Muscle layer of colon (tissue), 2 donors: ENCODE measurements around the gene USH1G.

Source experiments
- H3K27ac ChIP-seq: one replicate; pipeline ENCODE4 v1.7.0; 2013; ENCODE audit warnings: low read depth, mild to moderate bottlenecking, low read length, moderate library complexity
- H3K27me3 ChIP-seq, 2 donors: one replicate each; pipeline ENCODE4 v1.7.0; 2013; ENCODE audit warnings: low read length in 2 of 2, mild to moderate bottlenecking in 2 of 2; ENCODE audit not compliant: insufficient read depth in 2 of 2, control insufficient read depth in 1 of 2
- H3K36me3 ChIP-seq: one replicate; pipeline ENCODE4 v1.7.0; 2013; ENCODE audit warnings: mild to moderate bottlenecking, low read length; ENCODE audit not compliant: insufficient read depth
- H3K4me1 ChIP-seq: one replicate; pipeline ENCODE4 v1.7.0; 2013; ENCODE audit warnings: mild to moderate bottlenecking, low read length; ENCODE audit not compliant: insufficient read depth
- H3K4me3 ChIP-seq, 2 donors: one replicate each; pipeline ENCODE4 v1.7.0; 2013; ENCODE audit warnings: low read length in 2 of 2, low read depth in 1 of 2, mild to moderate bottlenecking in 1 of 2, moderate library complexity in 1 of 2
- H3K9ac ChIP-seq: one replicate; pipeline ENCODE4 v1.7.0; 2013; ENCODE audit warnings: low read length
- H3K9me3 ChIP-seq: one replicate; pipeline ENCODE4 v1.7.0; 2013; ENCODE audit warnings: mild to moderate bottlenecking, low read length
- donor health status: abdominal sarcoma.
- donor health status: Adenocarcinoma of cecum.

The USH1G gene

DNA sequence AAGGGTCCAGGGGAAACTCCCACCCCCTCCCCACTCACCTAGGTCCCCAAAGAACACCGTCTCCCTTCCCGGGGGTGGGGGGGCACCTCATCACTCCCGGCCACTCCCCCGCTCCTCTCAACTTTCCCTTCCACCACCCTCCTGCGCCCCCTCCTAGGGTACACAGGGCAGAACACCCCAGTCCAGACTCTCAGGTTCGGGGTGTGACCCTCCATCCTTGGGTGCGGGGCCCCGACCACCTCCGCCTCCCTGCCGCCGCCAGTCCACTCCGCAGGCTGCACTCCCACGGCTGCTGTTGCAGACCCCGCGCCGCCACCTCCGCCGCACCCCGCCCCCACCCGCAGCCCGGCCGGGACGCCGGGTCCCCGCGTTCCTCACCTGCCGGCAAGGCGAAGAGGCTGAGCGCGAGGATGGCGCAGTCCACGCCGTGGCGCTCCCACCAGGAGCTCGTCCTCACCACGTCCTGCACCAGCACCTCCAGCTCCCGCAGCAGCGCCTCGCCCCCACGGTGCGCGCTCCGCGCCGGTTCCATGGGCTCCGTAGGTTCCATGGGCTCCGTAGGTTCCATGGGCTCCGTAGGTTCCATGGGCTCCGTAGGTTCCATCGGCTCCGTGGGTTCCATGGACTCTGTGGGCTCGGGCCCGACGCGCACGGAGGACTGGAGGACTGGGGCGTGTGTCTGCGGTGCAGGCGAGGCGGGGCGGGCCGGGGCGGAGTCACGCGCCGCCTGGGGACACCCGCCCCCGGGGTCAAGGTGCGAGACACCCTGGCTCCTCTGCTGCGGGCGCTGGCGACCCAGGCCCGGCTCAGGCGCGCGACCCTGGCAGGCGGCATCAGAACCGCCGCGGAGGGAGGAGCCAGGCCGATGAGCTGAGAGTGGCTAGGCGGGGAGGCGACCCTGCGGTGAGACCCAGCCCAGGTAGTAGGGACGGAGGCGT lies 29.8 kb downstream of the USH1G start, which contains the start of gene FADS6:
TSS of gene FADS6 (minus strand) at position 660 of the 938 bp plus-strand sequence. CDS start at position 622, 38 bp downstream.
- no peaks in the 10 kb centered on the region for H3K36me3 ChIP-seq
- no peaks in the 10 kb centered on the region for H3K4me1 ChIP-seq
- peak within 1 kb of the TSS in 1 of 2 donors; percentile 41 for H3K4me3 ChIP-seq
- no peaks in the 10 kb centered on the region for H3K9me3 ChIP-seq
- no peak within 1 kb of the TSS for H3K9ac ChIP-seq
- peaks cover 12 to 49% of the 10 kb centered on the region in 2 donors for H3K27me3 ChIP-seq
- no peak within 1 kb of the TSS for H3K27ac ChIP-seq

DNA sequence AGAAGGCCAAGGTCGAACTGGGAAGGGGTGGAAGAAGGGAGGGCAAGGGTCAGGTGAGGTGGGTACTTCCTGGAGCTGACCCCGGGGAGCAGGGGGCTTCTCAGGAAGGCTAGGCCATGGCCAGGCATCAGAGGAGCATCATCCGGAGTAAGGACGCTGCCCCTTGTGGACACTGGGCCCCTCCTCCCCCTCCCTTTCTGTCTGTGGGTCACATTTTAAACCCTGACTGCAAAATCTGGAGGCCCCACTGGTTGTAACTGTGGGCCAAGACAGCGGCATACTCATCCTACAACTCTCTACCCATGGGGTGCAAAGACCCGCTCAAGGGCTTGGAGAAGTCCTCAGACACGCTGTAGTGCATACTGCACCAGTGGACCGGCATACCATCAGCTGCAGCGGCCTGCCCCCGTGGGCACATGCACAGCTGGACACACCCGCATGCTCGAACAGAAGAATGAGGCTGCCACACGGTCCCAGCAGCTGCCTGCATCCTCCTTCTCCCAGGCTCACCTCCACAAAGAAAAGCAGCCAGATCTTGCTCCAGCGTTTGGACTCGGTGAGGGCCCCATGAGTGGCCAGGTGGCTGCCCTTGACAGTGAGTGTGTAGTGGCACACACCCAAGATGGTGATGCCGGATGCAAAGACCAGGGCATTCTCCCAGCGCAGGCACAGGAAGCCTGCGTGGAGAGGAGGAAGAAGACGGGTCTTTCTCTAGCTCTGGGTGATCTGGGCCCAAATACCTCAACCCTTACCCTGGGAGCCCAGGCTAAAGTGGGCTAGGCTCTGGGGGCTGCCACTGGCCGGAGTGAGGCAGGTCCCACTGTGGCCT lies 30.8 kb downstream of the USH1G start:
- no peaks in the 10 kb centered on the region for H3K9me3 ChIP-seq
- no peaks in the 10 kb centered on the region for H3K4me1 ChIP-seq
- H3K36me3 ChIP-seq, result no peaks in the 10 kb centered on the region
- H3K9ac ChIP-seq, result no peak overlapping the region
- H3K27ac ChIP-seq, result no peak overlapping the region
- no peak overlapping the region for H3K4me3 ChIP-seq
- peaks cover 12 to 49% of the 10 kb centered on the region in 2 donors for H3K27me3 ChIP-seq

DNA sequence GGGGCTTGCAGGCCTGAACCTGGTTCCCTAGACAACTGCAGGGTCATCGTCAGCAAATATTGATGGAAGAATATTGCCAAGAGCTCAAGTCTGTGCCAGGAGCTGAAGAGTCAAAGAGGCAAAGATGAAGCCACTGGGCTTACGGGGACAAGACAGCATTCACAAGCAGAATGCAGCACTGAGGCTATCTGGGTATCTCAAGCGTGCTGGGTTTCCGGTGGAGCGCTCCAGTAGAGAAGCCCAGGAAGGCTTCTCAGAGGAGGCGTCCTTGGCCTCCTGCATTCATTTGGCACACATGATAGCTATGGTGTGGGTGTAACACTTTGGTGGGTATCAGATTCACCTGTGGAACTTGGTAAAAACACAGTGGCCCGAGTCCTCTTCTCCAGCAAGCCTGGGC lies 32.5 kb downstream of the USH1G start:
- no peak overlapping the region for H3K27ac ChIP-seq
- H3K4me1 ChIP-seq, result no peaks in the 10 kb centered on the region
- no peaks in the 10 kb centered on the region for H3K36me3 ChIP-seq
- H3K9ac ChIP-seq, result no peak overlapping the region
- peaks cover 12 to 46% of the 10 kb centered on the region in 2 donors for H3K27me3 ChIP-seq
- no peaks in the 10 kb centered on the region for H3K9me3 ChIP-seq
- no peak overlapping the region for H3K4me3 ChIP-seq

DNA sequence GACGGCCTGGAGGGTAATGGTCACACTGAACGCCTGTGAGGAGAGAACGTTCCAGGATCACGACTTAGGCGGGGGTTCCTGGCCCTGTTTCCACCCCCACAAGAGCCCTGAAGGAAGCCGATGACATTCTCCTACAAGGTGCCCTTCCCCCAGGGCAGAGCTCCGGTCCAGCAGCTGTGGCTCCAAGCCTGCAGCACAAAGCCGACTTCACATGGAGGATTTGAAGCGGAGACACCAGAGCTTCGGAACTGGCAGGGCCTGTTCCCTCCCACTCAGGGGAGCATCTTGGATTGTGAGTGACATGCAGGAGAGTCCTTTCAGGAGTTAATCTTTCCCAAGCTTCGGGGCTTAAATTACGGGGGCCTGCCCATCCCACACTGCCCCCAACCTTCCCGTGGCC lies 34.6 kb downstream of the USH1G start:
- Histone ChIP-seq H3K27ac (no peak overlapping the region), H3K9me3 (no peaks in the 10 kb centered on the region), H3K27me3 (peaks cover 4 to 27% of the 10 kb centered on the region in 2 donors), H3K4me1 (no peaks in the 10 kb centered on the region), H3K36me3 (no peaks in the 10 kb centered on the region), H3K4me3 (no peak overlapping the region), H3K9ac (no peak overlapping the region)

DNA sequence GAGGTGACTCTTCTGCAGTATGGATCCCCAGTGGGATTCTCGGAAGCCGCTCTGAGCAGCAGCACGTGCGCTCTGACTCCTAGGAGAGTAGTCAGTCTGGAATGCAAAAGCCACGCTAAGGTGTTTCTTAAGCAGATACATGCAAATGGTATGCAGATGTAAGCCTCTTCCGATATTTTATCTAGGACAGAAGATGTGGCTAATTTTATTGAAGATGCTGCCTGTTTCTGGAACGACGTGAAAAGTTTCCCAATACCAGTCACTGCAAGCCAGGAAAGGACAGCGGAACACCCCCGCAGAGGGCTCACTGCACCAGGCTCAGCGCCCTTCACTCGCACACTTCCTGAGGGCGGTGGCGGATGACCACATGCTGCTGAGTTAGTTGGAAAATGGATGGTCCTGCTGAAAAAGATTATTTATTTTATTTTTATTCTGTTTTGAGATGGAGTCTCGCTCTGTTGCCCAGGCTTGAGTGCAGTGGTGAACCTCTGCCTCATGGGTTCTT lies 39.8 kb downstream of the USH1G start:
- no peaks in the 10 kb centered on the region for H3K4me1 ChIP-seq
- H3K9ac ChIP-seq, result no peak overlapping the region
- peaks cover 0 to 21% of the 10 kb centered on the region in 2 donors for H3K27me3 ChIP-seq
- H3K27ac ChIP-seq, result no peak overlapping the region
- H3K4me3 ChIP-seq, result no peak overlapping the region
- no peaks in the 10 kb centered on the region for H3K9me3 ChIP-seq
- no peaks in the 10 kb centered on the region for H3K36me3 ChIP-seq

DNA sequence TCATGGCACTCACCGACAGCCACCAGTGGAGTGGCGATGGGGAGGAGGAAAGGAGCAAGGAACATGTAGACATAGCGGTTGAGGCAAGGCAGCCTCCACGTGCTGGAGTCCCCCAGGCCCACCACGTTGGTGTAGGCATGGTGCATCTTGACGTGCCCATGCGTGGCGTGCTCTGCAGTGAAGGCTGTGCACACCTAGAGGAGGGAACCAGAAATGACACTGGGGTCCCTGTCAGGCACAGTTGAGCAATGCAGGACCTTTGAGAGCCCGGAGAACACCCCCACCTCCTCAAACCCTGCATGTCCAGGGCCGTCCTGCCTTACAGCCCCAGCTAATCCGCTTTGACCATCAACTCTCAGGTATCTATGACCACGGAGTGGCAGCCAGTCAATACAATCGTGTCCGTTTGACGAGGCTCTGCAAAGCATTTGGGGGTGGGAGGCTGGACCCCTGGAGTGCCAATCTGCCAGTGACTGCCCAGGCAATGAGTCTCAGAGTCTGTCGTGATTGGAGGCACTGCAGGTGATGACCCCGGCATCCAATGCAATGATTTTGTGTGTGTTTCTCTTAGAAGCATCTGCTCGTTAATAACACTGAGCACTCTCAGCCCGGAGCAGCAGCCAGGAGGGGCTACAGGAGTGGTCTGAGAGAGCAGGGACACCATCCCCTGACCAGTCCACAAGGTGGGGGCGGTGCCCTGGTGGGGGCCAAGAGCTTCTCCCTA lies 40.4 kb downstream of the USH1G start:
- no peaks in the 10 kb centered on the region for H3K4me1 ChIP-seq
- no peaks in the 10 kb centered on the region for H3K9me3 ChIP-seq
- H3K36me3 ChIP-seq, result no peaks in the 10 kb centered on the region
- peaks cover 0 to 26% of the 10 kb centered on the region in 2 donors for H3K27me3 ChIP-seq
- no peak overlapping the region for H3K27ac ChIP-seq
- no peak overlapping the region for H3K9ac ChIP-seq
- H3K4me3 ChIP-seq, result no peak overlapping the region

DNA sequence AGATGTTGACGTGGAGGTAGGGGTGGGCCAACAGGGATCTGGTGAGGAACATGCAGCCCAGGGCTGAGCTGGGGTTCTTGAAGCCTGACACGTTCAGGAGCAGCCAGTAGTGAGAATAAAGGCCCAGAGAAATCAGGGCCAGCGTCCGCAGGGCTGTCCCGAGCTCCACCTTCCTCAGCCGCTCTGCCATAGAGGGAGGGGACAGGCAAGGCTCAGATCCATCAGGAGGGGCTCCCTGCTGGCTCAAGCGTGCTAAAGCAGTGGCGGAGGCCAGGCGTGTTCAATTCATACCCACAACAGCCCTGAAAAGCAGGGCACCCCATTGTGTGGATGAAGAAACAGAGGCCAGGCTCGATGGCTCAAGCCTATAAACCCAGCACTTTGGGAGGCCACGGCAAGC lies 42.0 kb downstream of the USH1G start:
- H3K27ac ChIP-seq, result no peak overlapping the region
- H3K36me3 ChIP-seq, result no peaks in the 10 kb centered on the region

DNA sequence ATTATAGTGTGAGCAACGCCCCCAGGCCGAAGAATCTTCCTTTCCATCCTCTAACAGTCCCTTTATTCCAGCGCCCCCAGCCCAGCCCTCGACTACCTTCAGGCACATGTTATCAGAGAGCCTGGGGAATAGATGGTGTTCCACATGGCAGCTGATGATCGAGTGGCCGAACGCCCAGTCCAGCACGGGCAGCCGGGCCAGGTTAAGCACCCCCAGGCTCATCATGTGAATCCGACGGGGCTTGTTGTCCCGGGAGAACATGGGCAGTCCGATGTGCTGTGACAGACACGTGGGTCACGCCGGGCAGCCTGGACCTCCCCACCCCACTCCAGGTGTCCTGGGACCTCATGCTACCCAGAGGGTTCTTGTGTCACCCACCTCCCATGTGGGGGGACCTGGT lies 43.7 kb downstream of the USH1G start:
- no peak overlapping the region for H3K4me3 ChIP-seq
- no peaks in the 10 kb centered on the region for H3K9me3 ChIP-seq
- peaks cover 0 to 26% of the 10 kb centered on the region in 2 donors for H3K27me3 ChIP-seq
- H3K27ac ChIP-seq, result no peak overlapping the region
- no peaks in the 10 kb centered on the region for H3K36me3 ChIP-seq
- H3K4me1 ChIP-seq, result no peaks in the 10 kb centered on the region
- no peak overlapping the region for H3K9ac ChIP-seq

More for the DNA sequence above, 42.0 kb downstream of the USH1G start:
- H3K27me3 ChIP-seq, result peaks cover 0 to 26% of the 10 kb centered on the region in 2 donors
- H3K4me3 ChIP-seq, result no peak overlapping the region
- no peak overlapping the region for H3K9ac ChIP-seq
- no peaks in the 10 kb centered on the region for H3K9me3 ChIP-seq
- no peaks in the 10 kb centered on the region for H3K4me1 ChIP-seq

DNA sequence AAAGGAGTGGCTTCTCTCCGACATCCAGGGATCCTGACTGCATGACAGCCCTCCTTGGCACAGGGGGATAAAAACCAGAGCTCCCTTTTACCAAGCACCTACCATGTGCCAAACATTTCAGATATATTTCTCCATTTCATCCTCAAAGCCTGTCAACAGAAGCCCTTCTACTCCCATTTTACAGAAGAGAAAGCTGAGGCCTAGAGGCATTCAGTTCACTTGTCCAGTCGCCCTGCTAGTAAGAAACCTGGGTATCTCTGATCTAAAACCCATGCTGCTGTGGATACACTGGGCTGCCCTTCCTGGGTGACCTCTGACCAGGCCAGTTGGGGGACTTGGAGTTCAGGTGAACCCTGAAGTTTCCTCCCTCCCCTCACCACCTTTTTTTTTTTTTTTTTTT lies 44.4 kb downstream of the USH1G start:
- Histone ChIP-seq H3K36me3 (no peaks in the 10 kb centered on the region), H3K9me3 (no peaks in the 10 kb centered on the region), H3K27ac (no peak overlapping the region), H3K4me3 (no peak overlapping the region), H3K9ac (no peak overlapping the region), H3K4me1 (peaks cover 5% of the 10 kb centered on the region), H3K27me3 (peaks cover 0 to 26% of the 10 kb centered on the region in 2 donors)

DNA sequence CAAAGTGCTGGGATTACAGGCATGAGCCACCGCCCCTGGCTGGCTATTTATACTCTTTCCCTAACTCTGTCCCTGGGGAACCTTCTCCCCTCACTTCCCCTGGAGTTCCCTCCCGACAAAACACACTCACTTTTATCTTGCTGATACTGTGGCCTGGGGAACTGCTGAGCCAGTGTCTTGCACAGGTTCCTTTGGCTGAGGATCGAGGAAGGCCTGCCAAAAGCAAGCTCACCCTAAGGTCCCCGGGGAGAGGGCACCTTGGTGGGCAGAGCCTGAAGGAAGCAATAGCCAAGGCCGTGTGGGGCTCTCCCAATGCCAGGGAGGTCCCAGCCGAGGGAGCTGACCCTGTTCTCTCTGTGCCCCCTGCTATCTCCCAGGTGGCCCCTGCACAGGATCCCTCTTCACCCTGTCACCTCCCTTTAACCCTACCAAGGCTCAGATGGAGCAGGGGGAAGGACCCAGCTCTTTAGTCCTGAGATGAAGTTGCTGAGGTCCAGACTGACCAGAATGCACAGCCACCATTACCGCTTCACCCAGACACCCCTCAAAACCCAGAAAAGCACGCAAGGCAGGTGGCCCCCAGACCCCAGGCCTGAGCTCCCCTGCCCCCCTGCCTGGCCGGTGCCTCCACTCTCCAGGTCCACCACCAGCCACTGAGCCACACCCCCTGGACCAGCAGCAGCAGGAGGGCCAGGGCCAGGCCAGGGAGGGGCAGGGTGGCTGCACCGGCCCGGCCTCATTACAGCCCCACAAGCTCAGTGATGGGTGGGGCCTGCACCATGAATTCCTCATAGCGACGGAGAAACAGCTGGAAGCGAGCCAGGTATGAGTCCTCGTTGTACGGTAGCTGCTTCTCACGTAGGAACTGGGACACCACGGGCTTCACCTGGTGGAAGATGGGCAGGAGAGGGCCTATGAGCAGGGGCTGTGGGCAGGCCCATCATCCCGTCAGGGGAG lies 45.2 kb downstream of the USH1G start:
- no peaks in the 10 kb centered on the region for H3K9me3 ChIP-seq
- H3K27ac ChIP-seq, result no peak overlapping the region
- H3K4me3 ChIP-seq, result no peak overlapping the region
- H3K4me1 ChIP-seq, result peaks cover 7% of the 10 kb centered on the region
- H3K9ac ChIP-seq, result no peak overlapping the region
- H3K36me3 ChIP-seq, result no peaks in the 10 kb centered on the region
- H3K27me3 ChIP-seq, result peaks cover 0 to 23% of the 10 kb centered on the region in 2 donors
